ENCODE measurements around the gene ZNF839.
"Not testable (repeated sequence)": the region's sequence is repeated elsewhere in the genome, so short reads cannot be mapped to it uniquely, and the experiment has no call there.

Gene ZNF839

GRCh38 chr14:102351023-102351422, 31.5 kb downstream of the ZNF839 start:
- no peak overlapping the region for H3K27ac ChIP-seq
- H3K36me3 ChIP-seq (replicated peaks), result peaks cover 40% of the 10 kb centered on the region
- no peak overlapping the region for H3K4me3 ChIP-seq (ENCODE audit: low read depth, low read length)
- no peak for DNase-seq
- in situ Hi-C loops (cut with HindIII; ENCODE audit: low pct_ligation_motif_present, low sequenced_read_pairs), result no loop called here
- no peaks in the 10 kb centered on the region for H3K27me3 ChIP-seq (replicated peaks)
- no peak for TF ChIP-seq CTCF (IDR thresholded peaks at IDR 0.05; ENCODE audit: low read depth, low read length, missing control alignments)

GRCh38 chr14:102351593-102351992, 32.0 kb downstream of the ZNF839 start:
- H3K4me3 ChIP-seq (ENCODE audit: low read depth, low read length); H3K27me3 ChIP-seq (replicated peaks); in situ Hi-C loops (cut with HindIII; ENCODE audit: low pct_ligation_motif_present, low sequenced_read_pairs); H3K27ac ChIP-seq: not testable (repeated sequence)
- peaks cover 36% of the 10 kb centered on the region for H3K36me3 ChIP-seq (replicated peaks)
- peak; percentile 12 for DNase-seq

- H3K4me3 ChIP-seq (ENCODE audit: low read depth, low read length), result no peak overlapping the region
- in situ Hi-C loops (cut with HindIII; ENCODE audit: low pct_ligation_motif_present, low sequenced_read_pairs), result no loop called here
- no peak overlapping the region for H3K27ac ChIP-seq
- peaks cover 31% of the 10 kb centered on the region for H3K36me3 ChIP-seq (replicated peaks)
- DNase-seq, result no peak
- no peaks in the 10 kb centered on the region for H3K27me3 ChIP-seq (replicated peaks)
- TF ChIP-seq CTCF (IDR thresholded peaks at IDR 0.05; ENCODE audit: low read depth, low read length, missing control alignments), result no peak
Measured at GRCh38 chr14:102352213-102352612, 32.7 kb downstream of the ZNF839 start.

GRCh38 chr14:102353126-102353619, 33.6 kb downstream of the ZNF839 start:
- no peak overlapping the region for H3K27ac ChIP-seq
- peaks cover 27% of the 10 kb centered on the region for H3K36me3 ChIP-seq (replicated peaks)
- no peak overlapping the region for H3K4me3 ChIP-seq (ENCODE audit: low read depth, low read length)
- TF ChIP-seq CTCF (IDR thresholded peaks at IDR 0.05; ENCODE audit: low read depth, low read length, missing control alignments), result no peak
- H3K27me3 ChIP-seq (replicated peaks), result no peaks in the 10 kb centered on the region
- no peak for DNase-seq
- in situ Hi-C loops (cut with HindIII; ENCODE audit: low pct_ligation_motif_present, low sequenced_read_pairs), result no loop called here

GRCh38 chr14:102356280-102356679, 36.7 kb downstream of the ZNF839 start:
- Histone ChIP-seq H3K4me3 (ENCODE audit: low read depth, low read length) (no peak overlapping the region), H3K27ac (no peak overlapping the region), H3K27me3 (replicated peaks) (no peaks in the 10 kb centered on the region), H3K36me3 (replicated peaks) (peaks cover 21% of the 10 kb centered on the region)
- DNase-seq, result no peak
- in situ Hi-C loops (cut with HindIII; ENCODE audit: low pct_ligation_motif_present, low sequenced_read_pairs), result no loop called here
- no peak for TF ChIP-seq CTCF (IDR thresholded peaks at IDR 0.05; ENCODE audit: low read depth, low read length, missing control alignments)

- Histone ChIP-seq H3K36me3 (replicated peaks) (peaks cover 14% of the 10 kb centered on the region), H3K27me3 (replicated peaks) (no peaks in the 10 kb centered on the region), H3K27ac (no peak overlapping the region), H3K4me3 (ENCODE audit: low read depth, low read length) (no peak overlapping the region)
- DNase-seq, result no peak
- no peak for TF ChIP-seq CTCF (IDR thresholded peaks at IDR 0.05; ENCODE audit: low read depth, low read length, missing control alignments)
- in situ Hi-C loops (cut with HindIII; ENCODE audit: low pct_ligation_motif_present, low sequenced_read_pairs), result no loop called here
Measured at GRCh38 chr14:102359341-102359740, 39.8 kb downstream of the ZNF839 start.

Measured in brain microvascular endothelial cell (primary cell).